Glomerular visceral epithelial cell (primary cell): Measurements from ENCODE around the gene KCNQ5.
A peak's percentile ranks its signal among the peaks of the same experiment; 100 is the strongest.
"Not testable (repeated sequence)": the region's sequence is repeated elsewhere in the genome, so short reads cannot be mapped to it uniquely, and the experiment has no call there.

Experiments used
- DNase-seq: peaks from one replicate; pipeline ENCODE4 v3.0.0-alpha.2; 2016; ENCODE audit errors: extremely low spot score

Gene KCNQ5

GRCh38 chr6:72621291-72622093 lies at the start of gene KCNQ5:
KCNQ5 (plus strand) TSS chr6:72622064.
- DNase-seq = peak; percentile 31

GRCh38 chr6:72579865-72580264 lies 42.0 kb upstream of the KCNQ5 start:
- DNase-seq = no peak

- DNase-seq = peak; percentile 63
These were observed 41.5 kb upstream of the KCNQ5 start for GRCh38 chr6:72580281-72580940.

GRCh38 chr6:72580950-72581349 lies 40.9 kb upstream of the KCNQ5 start:
- not testable (repeated sequence) for DNase-seq

- no peak for DNase-seq
These were observed 33.7 kb upstream of the KCNQ5 start for GRCh38 chr6:72588155-72588554.

- no peak for DNase-seq
These were observed 32.8 kb upstream of the KCNQ5 start for GRCh38 chr6:72589096-72589495.

- DNase-seq = no peak
These were observed 26.1 kb upstream of the KCNQ5 start for GRCh38 chr6:72595812-72596211.

GRCh38 chr6:72616406-72617015 lies 5.4 kb upstream of the KCNQ5 start:
- peak; percentile 31 for DNase-seq

- DNase-seq = no peak
These were observed 4.1 kb upstream of the KCNQ5 start for GRCh38 chr6:72617721-72618120.

GRCh38 chr6:72619883-72620696 lies 1.8 kb upstream of the KCNQ5 start:
- DNase-seq = peak; percentile 21

- DNase-seq = no peak
These were observed 983 bp upstream of the KCNQ5 start for GRCh38 chr6:72620871-72621290.

GRCh38 chr6:72622094-72622940 lies 453 bp downstream of the KCNQ5 start:
- peak; percentile 74 for DNase-seq

- DNase-seq = no peak
These were observed 1.9 kb downstream of the KCNQ5 start for GRCh38 chr6:72623808-72624207.

- DNase-seq = peak; percentile 33
These were observed 2.8 kb downstream of the KCNQ5 start for GRCh38 chr6:72624557-72625160.

GRCh38 chr6:72626126-72626525 lies 4.3 kb downstream of the KCNQ5 start:
- DNase-seq = no peak

- DNase-seq = no peak
These were observed 5.7 kb downstream of the KCNQ5 start for GRCh38 chr6:72627539-72627938.

- DNase-seq = no peak
These were observed 9.6 kb downstream of the KCNQ5 start for GRCh38 chr6:72631480-72631879.

GRCh38 chr6:72635636-72636035 lies 13.8 kb downstream of the KCNQ5 start:
- DNase-seq = no peak

- DNase-seq = no peak
These were observed 14.4 kb downstream of the KCNQ5 start for GRCh38 chr6:72636215-72636614.

- no peak for DNase-seq
These were observed 14.9 kb downstream of the KCNQ5 start for GRCh38 chr6:72636786-72637185.
